ENCODE data around the gene ACSS2.

ACSS2 gene

GRCh38 chr20:34968042-34968775 lies 91.8 kb downstream of the ACSS2 start:
- Histone ChIP-seq H3K9me3 (ENCODE audit: low read length) (no peaks in the 10 kb centered on the region), H3K27ac (ENCODE audit: low read depth, low read length, poor library complexity, severe bottlenecking) (no peak overlapping the region), H3F3A (ENCODE audit: insufficient read depth, low read length) (no peaks in the 10 kb centered on the region), H3K4me2 (ENCODE audit: low read length) (no peak overlapping the region), H3K36me3 (ENCODE audit: insufficient read depth, low read length) (no peaks in the 10 kb centered on the region), H3K79me2 (ENCODE audit: insufficient read depth, low read length) (no peaks in the 10 kb centered on the region), H2AFZ (ENCODE audit: low read length) (no peak overlapping the region), H3K27me3 (ENCODE audit: insufficient read depth, low read length) (no peaks in the 10 kb centered on the region), H4K20me1 (ENCODE audit: insufficient read depth, low read length) (no peaks in the 10 kb centered on the region), H3K9ac (ENCODE audit: low read length) (no peak overlapping the region), H3K4me1 (ENCODE audit: insufficient read depth, low read length, severe bottlenecking) (no peaks in the 10 kb centered on the region), H3K9me2 (ENCODE audit: low read depth, low read length) (no peaks in the 10 kb centered on the region), H3K4me3 (ENCODE audit: low read depth, low read length, poor library complexity, severe bottlenecking) (no peak overlapping the region)
- no peak for TF ChIP-seq EZH2 (IDR thresholded peaks at IDR 0.05; ENCODE audit: borderline replicate concordance, low read length)

GRCh38 chr20:34970193-34970840 lies 93.9 kb downstream of the ACSS2 start:
- TF ChIP-seq CTCF (IDR thresholded peaks at IDR 0.05; ENCODE audit: low read length) (no peak), EZH2 (IDR thresholded peaks at IDR 0.05; ENCODE audit: borderline replicate concordance, low read length) (no peak)
- no peaks in the 10 kb centered on the region for H3K27me3 ChIP-seq (ENCODE audit: insufficient read depth, low read length)
- no peaks in the 10 kb centered on the region for H3K4me1 ChIP-seq (ENCODE audit: insufficient read depth, low read length, severe bottlenecking)
- H4K20me1 ChIP-seq (ENCODE audit: insufficient read depth, low read length) = no peaks in the 10 kb centered on the region
- no peaks in the 10 kb centered on the region for H3K9me2 ChIP-seq (ENCODE audit: low read depth, low read length)
- H3K4me3 ChIP-seq (ENCODE audit: low read depth, low read length, poor library complexity, severe bottlenecking) = no peak overlapping the region
- H2AFZ ChIP-seq (ENCODE audit: low read length) = no peak overlapping the region
- H3K9me3 ChIP-seq (ENCODE audit: low read length) = no peaks in the 10 kb centered on the region
- H3K36me3 ChIP-seq (ENCODE audit: insufficient read depth, low read length) = no peaks in the 10 kb centered on the region
- no peaks in the 10 kb centered on the region for H3K79me2 ChIP-seq (ENCODE audit: insufficient read depth, low read length)
- H3K9ac ChIP-seq (ENCODE audit: low read length) = no peak overlapping the region
- H3F3A ChIP-seq (ENCODE audit: insufficient read depth, low read length) = no peaks in the 10 kb centered on the region
- H3K4me2 ChIP-seq (ENCODE audit: low read length) = no peak overlapping the region
- H3K27ac ChIP-seq (ENCODE audit: low read depth, low read length, poor library complexity, severe bottlenecking) = no peak overlapping the region

- no peaks in the 10 kb centered on the region for H3K79me2 ChIP-seq (ENCODE audit: insufficient read depth, low read length)
- H3F3A ChIP-seq (ENCODE audit: insufficient read depth, low read length) = no peaks in the 10 kb centered on the region
- no peaks in the 10 kb centered on the region for H3K27me3 ChIP-seq (ENCODE audit: insufficient read depth, low read length)
- TF ChIP-seq CTCF (IDR thresholded peaks at IDR 0.05; ENCODE audit: low read length) (no peak), EZH2 (IDR thresholded peaks at IDR 0.05; ENCODE audit: borderline replicate concordance, low read length) (no peak)
- no peaks in the 10 kb centered on the region for H3K36me3 ChIP-seq (ENCODE audit: insufficient read depth, low read length)
- H3K27ac ChIP-seq (ENCODE audit: low read depth, low read length, poor library complexity, severe bottlenecking) = no peak overlapping the region
- no peaks in the 10 kb centered on the region for H4K20me1 ChIP-seq (ENCODE audit: insufficient read depth, low read length)
- no peaks in the 10 kb centered on the region for H3K9me3 ChIP-seq (ENCODE audit: low read length)
- H3K4me3 ChIP-seq (ENCODE audit: low read depth, low read length, poor library complexity, severe bottlenecking) = no peak overlapping the region
- no peak overlapping the region for H2AFZ ChIP-seq (ENCODE audit: low read length)
- no peak overlapping the region for H3K4me2 ChIP-seq (ENCODE audit: low read length)
- H3K4me1 ChIP-seq (ENCODE audit: insufficient read depth, low read length, severe bottlenecking) = no peaks in the 10 kb centered on the region
- H3K9me2 ChIP-seq (ENCODE audit: low read depth, low read length) = no peaks in the 10 kb centered on the region
- H3K9ac ChIP-seq (ENCODE audit: low read length) = no peak overlapping the region
Measured at GRCh38 chr20:34970846-34971560, 94.6 kb downstream of the ACSS2 start.
